Caco-2 (cell line): ENCODE data around the gene NBPF3. TPM values are rescaled to one million over a fixed set of nuclear protein-coding genes. Genes with fewer than 3 reads are reported as not detected.

ENCODE experiments used
- BruUV-seq: library from RNA; stranded (reverse); fragments of 400-500 nt; replicated peaks from 2 replicates; lab custom pipeline; 2021; lab: Mats Ljungman, UMichigan
- CTCF ChIA-PET: fragments of 300-600 bp; sonication (Branson Sonifier 250); formaldehyde crosslinking; loops from one replicate; lab custom pipeline; 2022; ENCODE audit warnings: antibody characterized with exemption; lab: Charles Lee
- POLR2A ChIA-PET: fragments of 300-600 bp; sonication (Branson Sonifier 250); formaldehyde crosslinking; loops from one replicate; lab custom pipeline; 2022; ENCODE audit warnings: antibody characterized with exemption; lab: Charles Lee
- DNase-seq, 2 experiments: peaks; one replicate each; pipeline versions ENCODE4 v3.0.0 to v3.0.0-alpha.2; 2020 to 2022
- H3K27me3 ChIP-seq: replicated peaks from 2 replicates; pipeline ENCODE4 v1.6.0; 2011; ENCODE audit warnings: low read length; ENCODE audit not compliant: control insufficient read depth, insufficient read depth
- H3K36me3 ChIP-seq: 2 replicates; pipeline ENCODE4 v1.5.1; 2011; ENCODE audit warnings: low read length; ENCODE audit not compliant: control insufficient read depth, insufficient read depth
- H3K4me1 ChIP-seq: fragments of 250-450 bp; sonication (Bioruptor Pico); 2 replicates; pipeline ENCODE4 v1.5.1; 2020; ENCODE audit warnings: mild to moderate bottlenecking
- H3K4me3 ChIP-seq: 2 replicates; pipeline ENCODE4 v1.5.1; 2011; ENCODE audit warnings: low read depth, mild to moderate bottlenecking, control low read depth, low read length
- H3K9me3 ChIP-seq: fragments of 250-450 bp; sonication (Bioruptor Pico); 2 replicates; pipeline ENCODE4 v1.5.1; 2020; ENCODE audit warnings: mild to moderate bottlenecking, moderate library complexity
- H3K27ac Mint-ChIP-seq: one replicate; pipeline ENCODE4 v1.8.0; 2022; ENCODE audit warnings: mixed read lengths; ENCODE audit not compliant: unreplicated experiment
- H3K27me3 Mint-ChIP-seq: one replicate; pipeline ENCODE4 v1.8.0; 2022; ENCODE audit warnings: mixed read lengths; ENCODE audit not compliant: insufficient read depth, unreplicated experiment
- H3K36me3 Mint-ChIP-seq: one replicate; pipeline ENCODE4 v1.8.0; 2022; ENCODE audit warnings: mild to moderate bottlenecking, mixed read lengths; ENCODE audit not compliant: insufficient read depth, unreplicated experiment
- H3K4me1 Mint-ChIP-seq: one replicate; pipeline ENCODE4 v1.8.0; 2022; ENCODE audit warnings: low read depth, mixed read lengths; ENCODE audit not compliant: unreplicated experiment
- H3K4me3 Mint-ChIP-seq: one replicate; pipeline ENCODE4 v1.8.0; 2022; ENCODE audit warnings: mild to moderate bottlenecking, moderate library complexity, mixed read lengths; ENCODE audit not compliant: unreplicated experiment
- H3K9me3 Mint-ChIP-seq: one replicate; pipeline ENCODE4 v1.8.0; 2022; ENCODE audit warnings: mixed read lengths; ENCODE audit not compliant: unreplicated experiment
- intact Hi-C: fragments of 100-400 bp; cut with micrococcal nuclease; formaldehyde crosslinking; loops from one replicate; pipeline ENCODE4 v1.10.0; 2022; ENCODE audit not compliant: unreplicated experiment
- total RNA-seq: library from RNA; stranded (reverse); gene quantifications from 2 replicates; pipeline ENCODE4 v1.2.3, GENCODE V29; 2022
- TF ChIP-seq, protein P1 (sequence below), 2 experiments: fragments of 200-600 bp in 1 of 2; IDR thresholded peaks; 1 replicate in 1 of 2; 2 replicates in 1 of 2; pipeline versions ENCODE4 v1.5.1 to v1.8.0; 2011 to 2022; ENCODE audit warnings: antibody characterized with exemption in 1 of 2, control low read depth in 1 of 2, inconsistent platforms in 1 of 2, low read depth in 1 of 2, low read length in 1 of 2, mild to moderate bottlenecking in 1 of 2, moderate library complexity in 1 of 2; ENCODE audit not compliant: insufficient read depth in 1 of 2, severe bottlenecking in 1 of 2, unreplicated experiment in 1 of 2

Gene NBPF3
- total RNA-seq, 1 experiment from 2014 or later = 14.9 TPM

DNA sequence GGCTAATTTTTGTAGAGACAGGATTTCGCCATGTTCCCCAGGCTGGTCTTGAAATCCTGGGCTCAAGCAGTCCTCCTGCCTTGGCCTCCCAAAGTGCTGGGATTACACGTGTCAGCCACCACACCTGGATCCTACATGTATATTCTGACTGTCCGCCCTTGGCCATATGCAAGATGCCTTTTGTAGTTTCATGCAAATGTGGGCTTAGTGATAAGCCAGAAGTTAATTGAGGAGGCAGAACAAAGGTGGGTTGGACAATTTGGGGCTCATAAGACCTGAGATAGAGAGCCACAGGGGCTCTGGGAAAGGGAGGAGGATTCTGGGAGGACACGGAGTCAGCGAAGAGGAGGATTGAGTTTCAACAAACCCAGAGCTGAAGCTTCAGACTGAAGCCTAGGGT lies 94.2 kb downstream of the NBPF3 start:
- Mint-ChIP-seq H3K27ac (no peak overlapping the region), H3K4me1 (peaks cover 5% of the 10 kb centered on the region), H3K36me3 (no peaks in the 10 kb centered on the region), H3K9me3 (no peaks in the 10 kb centered on the region), H3K4me3 (no peak overlapping the region), H3K27me3 (peaks cover 3% of the 10 kb centered on the region)
- DNase-seq = no peak
- peaks cover 6% of the 10 kb centered on the region; the same call in 1 of the 2 replicates for H3K4me1 ChIP-seq
- no peaks in the 10 kb centered on the region for H3K9me3 ChIP-seq
- no peak overlapping the region for H3K4me3 ChIP-seq
- TF ChIP-seq, protein P1, sequence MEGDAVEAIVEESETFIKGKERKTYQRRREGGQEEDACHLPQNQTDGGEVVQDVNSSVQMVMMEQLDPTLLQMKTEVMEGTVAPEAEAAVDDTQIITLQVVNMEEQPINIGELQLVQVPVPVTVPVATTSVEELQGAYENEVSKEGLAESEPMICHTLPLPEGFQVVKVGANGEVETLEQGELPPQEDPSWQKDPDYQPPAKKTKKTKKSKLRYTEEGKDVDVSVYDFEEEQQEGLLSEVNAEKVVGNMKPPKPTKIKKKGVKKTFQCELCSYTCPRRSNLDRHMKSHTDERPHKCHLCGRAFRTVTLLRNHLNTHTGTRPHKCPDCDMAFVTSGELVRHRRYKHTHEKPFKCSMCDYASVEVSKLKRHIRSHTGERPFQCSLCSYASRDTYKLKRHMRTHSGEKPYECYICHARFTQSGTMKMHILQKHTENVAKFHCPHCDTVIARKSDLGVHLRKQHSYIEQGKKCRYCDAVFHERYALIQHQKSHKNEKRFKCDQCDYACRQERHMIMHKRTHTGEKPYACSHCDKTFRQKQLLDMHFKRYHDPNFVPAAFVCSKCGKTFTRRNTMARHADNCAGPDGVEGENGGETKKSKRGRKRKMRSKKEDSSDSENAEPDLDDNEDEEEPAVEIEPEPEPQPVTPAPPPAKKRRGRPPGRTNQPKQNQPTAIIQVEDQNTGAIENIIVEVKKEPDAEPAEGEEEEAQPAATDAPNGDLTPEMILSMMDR (IDR thresholded peaks at IDR 0.05; ENCODE audit: insufficient read depth in 1 of 2, low read depth in 1 of 2, low read length in 1 of 2, severe bottlenecking in 1 of 2, unreplicated experiment in 1 of 2) = no peak
- H3K27me3 ChIP-seq = no peaks in the 10 kb centered on the region
- ChIA-PET POLR2A (no interaction called here), CTCF (no interaction called here)
- intact Hi-C loops = loop anchor here (1.0 to 10.0 kb wide), 4 partner anchors 25 to 279 kb away; partner anchors contain the start of gene ALPL
- no TSS peak for BruUV-seq
- no peaks in the 10 kb centered on the region for H3K36me3 ChIP-seq

Other genes with a start within 250 kb of the NBPF3 start
- 49.6 and 50.2 TPM in 2 replicates for gene ECE1, start 149.7 kb upstream of the NBPF3 start, total RNA-seq
- gene ALPL, start 69.3 kb downstream of the NBPF3 start, total RNA-seq = 0.21 and 0.79 TPM in 2 replicates
- gene RAP1GAP, start 229.2 kb downstream of the NBPF3 start, total RNA-seq = 7.2 and 9.3 TPM in 2 replicates